H1 (cell line): ENCODE results near the gene ZNF385B. TPM values are rescaled to one million over a fixed set of nuclear protein-coding genes. Genes with fewer than 3 reads are reported as not detected.

Experiments
- CTCF ChIA-PET: fragments of 300-600 bp; sonication (Branson Sonifier 250); formaldehyde crosslinking; loops from one replicate; lab custom pipeline; 2021; ENCODE audit not compliant: partially characterized antibody; lab: Charles Lee
- POLR2A ChIA-PET: fragments of 300-600 bp; sonication (Branson Sonifier 250); formaldehyde crosslinking; loops from one replicate; lab custom pipeline; 2021; ENCODE audit warnings: inconsistent platforms; ENCODE audit not compliant: partially characterized antibody; lab: Charles Lee
- DNase-seq, 2 experiments: peaks; one replicate each; pipeline versions ENCODE4 v3.0.0 to v3.0.0-alpha.2; 2010 to 2022; ENCODE audit warnings: low spot score in 2 of 2, low read depth in 1 of 2, mixed read lengths in 1 of 2
- FAIRE-seq: peaks from 2 replicates; lab custom pipeline; 2011; peaks lifted over from hg19 to GRCh38; lab: Jason Lieb, UNC
- H2AFZ ChIP-seq: 2 replicates; pipeline ENCODE4 v1.8.1; 2012; ENCODE audit warnings: low read length, inconsistent platforms
- H2AK5ac ChIP-seq: 2 replicates; pipeline ENCODE4 v1.6.1; 2013; ENCODE audit warnings: low read depth, low read length
- H2BK120ac ChIP-seq: replicated peaks from 2 replicates; pipeline ENCODE3; 2013; ENCODE audit warnings: low read depth, low read length, inconsistent platforms
- H2BK12ac ChIP-seq: 2 replicates; pipeline ENCODE4 v1.6.1; 2013; ENCODE audit warnings: low read depth, low read length
- H2BK15ac ChIP-seq: 2 replicates; pipeline ENCODE4 v1.6.1; 2013; ENCODE audit warnings: low read length
- H2BK20ac ChIP-seq: 2 replicates; pipeline ENCODE4 v1.6.1; 2013; ENCODE audit warnings: low read length
- H2BK5ac ChIP-seq: 2 replicates; pipeline ENCODE4 v1.6.1; 2013; ENCODE audit warnings: low read depth, low read length
- H3K14ac ChIP-seq: 2 replicates; pipeline ENCODE4 v1.6.1; 2013; ENCODE audit warnings: inconsistent platforms; ENCODE audit not compliant: insufficient read length
- H3K18ac ChIP-seq: 2 replicates; pipeline ENCODE4 v1.6.1; 2013; ENCODE audit warnings: low read length; ENCODE audit errors: extremely low read depth
- H3K23ac ChIP-seq: 2 replicates; pipeline ENCODE4 v1.6.1; 2013; ENCODE audit warnings: inconsistent platforms; ENCODE audit not compliant: insufficient read length
- H3K23me2 ChIP-seq: 2 replicates; pipeline ENCODE4 v1.6.1; 2013; ENCODE audit warnings: low read depth, low read length
- H3K27ac ChIP-seq: 2 replicates; pipeline ENCODE4 v1.6.1; 2011; ENCODE audit warnings: low read depth, low read length, inconsistent platforms
- H3K27me3 ChIP-seq, 4 experiments: replicated peaks in 1 of 4; 1 replicate in 1 of 4; 2 replicates in 3 of 4; pipeline versions ENCODE4 v1.6.1 to v1.8.1; 2011 to 2013; ENCODE audit warnings: low read length in 3 of 4, mild to moderate bottlenecking in 3 of 4, inconsistent platforms in 2 of 4, mixed read lengths in 2 of 4, moderate library complexity in 1 of 4; ENCODE audit not compliant: control insufficient read depth in 3 of 4, insufficient read depth in 3 of 4; ENCODE audit errors: extremely low read depth in 1 of 4
- H3K36me3 ChIP-seq, 4 experiments: 2 replicates each; pipeline versions ENCODE4 v1.6.1 to v1.8.1; 2011 to 2013; ENCODE audit warnings: mild to moderate bottlenecking in 4 of 4, low read length in 3 of 4, moderate library complexity in 2 of 4, control low read depth in 1 of 4, inconsistent platforms in 1 of 4; ENCODE audit not compliant: insufficient read depth in 4 of 4, control insufficient read depth in 2 of 4
- H3K4ac ChIP-seq: replicated peaks from 2 replicates; pipeline ENCODE3; 2013; ENCODE audit warnings: low read length, low read depth, mixed read lengths, inconsistent platforms; ENCODE audit not compliant: insufficient read length
- H3K4me1 ChIP-seq, 4 experiments: replicated peaks in 1 of 4; 1 replicate in 1 of 4; 2 replicates in 3 of 4; pipeline versions ENCODE4 v1.6.1 to v1.8.1; 2011 to 2013; ENCODE audit warnings: low read length in 3 of 4, inconsistent platforms in 2 of 4, mixed read lengths in 1 of 4; ENCODE audit not compliant: insufficient read depth in 4 of 4, control insufficient read depth in 3 of 4
- H3K4me2 ChIP-seq, 2 experiments: 2 replicates each; pipeline versions ENCODE4 v1.6.1 to v1.8.1; 2011 to 2013; ENCODE audit warnings: low read depth in 2 of 2, low read length in 2 of 2, control low read depth in 1 of 2, inconsistent platforms in 1 of 2, mild to moderate bottlenecking in 1 of 2; ENCODE audit not compliant: insufficient read depth in 1 of 2
- H3K4me3 ChIP-seq, 4 experiments: fragments of 200-600, 300-600 bp in 1 of 4; sonication (generic), shearing (Covaris generic), sonication (Bioruptor Twin) in 1 of 4; 2 replicates each; pipeline versions ENCODE4 v1.5.1 to v1.8.1; 2011 to 2016; ENCODE audit warnings: low read length in 4 of 4, low read depth in 3 of 4, control low read depth in 2 of 4, inconsistent platforms in 2 of 4, mild to moderate bottlenecking in 2 of 4, mixed read lengths in 1 of 4, moderate library complexity in 1 of 4; ENCODE audit not compliant: insufficient read depth in 2 of 4; ENCODE audit errors: extremely low read depth in 1 of 4
- H3K56ac ChIP-seq: replicated peaks from 2 replicates; pipeline ENCODE3; 2013; ENCODE audit warnings: low read depth, mild to moderate bottlenecking, mixed read lengths, low read length, inconsistent platforms; ENCODE audit not compliant: insufficient read length
- H3K79me1 ChIP-seq: 2 replicates; pipeline ENCODE4 v1.6.1; 2013; ENCODE audit warnings: low read depth, low read length, control low read depth
- H3K79me2 ChIP-seq, 2 experiments: 2 replicates each; pipeline versions ENCODE4 v1.6.1 to v1.8.1; 2012 to 2013; ENCODE audit warnings: low read length in 2 of 2, mild to moderate bottlenecking in 2 of 2, inconsistent platforms in 1 of 2; ENCODE audit not compliant: insufficient read depth in 2 of 2, control insufficient read depth in 1 of 2
- H3K9ac ChIP-seq, 4 experiments: replicated peaks in 1 of 4; 1 replicate in 1 of 4; 2 replicates in 3 of 4; pipeline versions ENCODE4 v1.6.1 to v1.8.1; 2011 to 2013; ENCODE audit warnings: low read depth in 3 of 4, low read length in 3 of 4, control low read depth in 2 of 4, mild to moderate bottlenecking in 2 of 4, moderate library complexity in 2 of 4, inconsistent platforms in 1 of 4; ENCODE audit errors: extremely low read depth in 1 of 4
- H3K9me3 ChIP-seq, 2 experiments: 2 replicates each; pipeline versions ENCODE4 v1.6.1 to v1.8.1; 2012 to 2013; ENCODE audit warnings: mild to moderate bottlenecking in 2 of 2, moderate library complexity in 2 of 2, control low read depth in 1 of 2, inconsistent platforms in 1 of 2, low read depth in 1 of 2, low read length in 1 of 2, mixed read lengths in 1 of 2; ENCODE audit not compliant: insufficient read depth in 2 of 2
- H4K20me1 ChIP-seq, 2 experiments: replicated peaks in 1 of 2; 2 replicates each; pipeline versions ENCODE3 to v1.8.1; 2011 to 2013; ENCODE audit warnings: inconsistent platforms in 2 of 2, low read length in 2 of 2, mild to moderate bottlenecking in 1 of 2; ENCODE audit not compliant: insufficient read depth in 2 of 2, control insufficient read depth in 1 of 2
- H4K5ac ChIP-seq: 2 replicates; pipeline ENCODE4 v1.6.1; 2013; ENCODE audit warnings: low read length, low read depth, mixed read lengths, inconsistent platforms; ENCODE audit not compliant: insufficient read length
- H4K8ac ChIP-seq: 2 replicates; pipeline ENCODE4 v1.8.0; 2013; ENCODE audit warnings: mild to moderate bottlenecking, moderate library complexity, low read length, inconsistent platforms; ENCODE audit not compliant: insufficient read depth; ENCODE audit errors: extremely low read depth
- H4K91ac ChIP-seq: replicated peaks from 2 replicates; pipeline ENCODE3; 2013; ENCODE audit warnings: low read length, mixed read lengths, inconsistent platforms; ENCODE audit not compliant: insufficient read length
- ATF2 ChIP-seq: IDR thresholded peaks from 2 replicates; pipeline ENCODE4 v1.6.1; 2012; ENCODE audit warnings: low read length, inconsistent platforms
- BRCA1 ChIP-seq: IDR thresholded peaks from 2 replicates; pipeline ENCODE4 v1.6.1; 2012; ENCODE audit warnings: low read depth, low read length, improper control_type of control experiment
- EGR1 ChIP-seq: IDR thresholded peaks from 2 replicates; pipeline ENCODE4 v1.6.1; 2011; ENCODE audit warnings: low read depth, low read length, borderline replicate concordance
- EP300 ChIP-seq, 2 experiments: IDR thresholded peaks; 1 replicate in 1 of 2; 2 replicates in 1 of 2; pipeline ENCODE4 v1.6.1; 2011 to 2012; ENCODE audit warnings: low read depth in 2 of 2, low read length in 2 of 2, mild to moderate bottlenecking in 2 of 2, borderline replicate concordance in 1 of 2, inconsistent platforms in 1 of 2, moderate library complexity in 1 of 2
- EZH2 ChIP-seq: fragments of 200-600 bp; sonication (generic); IDR thresholded peaks from 2 replicates; pipeline ENCODE4 v1.7.1; 2012; ENCODE audit warnings: low read depth, mild to moderate bottlenecking, moderate library complexity, low read length, inconsistent platforms; ENCODE audit not compliant: severe bottlenecking
- HDAC2 ChIP-seq, 2 experiments: fragments of 300-600 bp in 1 of 2; sonication (generic) in 1 of 2; IDR thresholded peaks; 2 replicates each; pipeline ENCODE4 v1.6.1; 2011 to 2012; ENCODE audit warnings: low read depth in 2 of 2, low read length in 2 of 2, mild to moderate bottlenecking in 2 of 2, moderate library complexity in 2 of 2, borderline replicate concordance in 1 of 2, inconsistent platforms in 1 of 2
- KDM4A ChIP-seq: IDR thresholded peaks from one replicate; pipeline ENCODE4 v1.7.1; 2012; ENCODE audit warnings: low read depth, mild to moderate bottlenecking, moderate library complexity, low read length, inconsistent platforms; ENCODE audit not compliant: severe bottlenecking
- SP1 ChIP-seq: IDR thresholded peaks from 2 replicates; pipeline ENCODE4 v1.6.1; 2011; ENCODE audit warnings: low read depth, low read length
- TBP ChIP-seq: IDR thresholded peaks from 2 replicates; pipeline ENCODE4 v1.6.1; 2011; ENCODE audit warnings: low read depth, low read length, improper control_type of control experiment
- USF2 ChIP-seq: IDR thresholded peaks from 2 replicates; pipeline ENCODE4 v1.6.1; 2011; ENCODE audit warnings: low read length, improper control_type of control experiment
- WGBS, 2 experiments: shearing (Covaris generic) in 1 of 2; methylation state at CpG; one replicate each; pipeline versions ENCODE4 v1.1.6 to v1.1.7; 2013 to 2015; ENCODE audit warnings: low lambda C conversion rate in 2 of 2, mixed read lengths in 2 of 2, inconsistent platforms in 1 of 2, low coverage in 1 of 2, missing lambda C conversion rate in 1 of 2; ENCODE audit not compliant: insufficient replicate concordance in 2 of 2, insufficient coverage in 1 of 2, insufficient read length in 1 of 2; ENCODE audit errors: extremely low coverage in 1 of 2, missing lambda C conversion rate in 1 of 2; 5-methylcytosine and 5-hydroxymethylcytosine counted together
- polyA plus RNA-seq, 7 experiments: library from polyadenylated mRNA; depleted of rRNA in 3 of 7; stranded (reverse) in 5 of 7; unstranded in 2 of 7; fragments of >200 nt in 5 of 7; fragments of 200-250 nt in 2 of 7; gene quantifications; 1 replicate in 5 of 7; 2 replicates in 1 of 7; 4 replicates in 1 of 7; pipeline versions ENCODE4 v1.2.1 to v1.2.3, GENCODE V29; 2011 to 2013; ENCODE audit warnings: missing spikeins in 2 of 7, mixed read lengths in 2 of 7
- total RNA-seq: library from RNA; stranded (reverse); fragmentation: NEBNext Ultra II Directional; extraction: Animal tissue kit (Norgen Biotek cat#: 25700); gene quantifications from 2 replicates; pipeline ENCODE4 v1.2.1, GENCODE V29; 2021

ZNF385B gene
- total and polyA plus RNA-seq, 2 of the 8 experiments (the other 6 are each of a cell fraction or from before 2014, with no cell fraction given): 1.1 to 3.7 TPM

GRCh38 chr2:179605341-179605740, 256.1 kb downstream of the ZNF385B start:
- Histone ChIP-seq H2BK12ac (no peak overlapping the region), H3K79me1 (no peaks in the 10 kb centered on the region), H3K14ac (no peak overlapping the region), H4K8ac (no peak overlapping the region), H3K4me3 (no peak overlapping the region), H3K27ac (no peak overlapping the region), H3K56ac (no peak overlapping the region), H3K36me3 (no peaks in the 10 kb centered on the region), H3K4me1 (peaks cover 2 to 4% (median 3%) of the 10 kb centered on the region in 4 experiments; a peak in 4 of 7 replicates), H3K27me3 (no peaks in the 10 kb centered on the region), H3K9me3 (no peaks in the 10 kb centered on the region), H2BK5ac (no peak overlapping the region), H3K23ac (no peak overlapping the region), H2AFZ (no peak overlapping the region), H4K20me1 (no peaks in the 10 kb centered on the region), H4K91ac (no peak overlapping the region), H2AK5ac (no peak overlapping the region), H3K18ac (no peak overlapping the region), H3K23me2 (no peaks in the 10 kb centered on the region; the same call in 1 of the 2 replicates), H2BK120ac (no peak overlapping the region), H2BK15ac (no peak overlapping the region), H4K5ac (no peak overlapping the region), H3K79me2 (no peaks in the 10 kb centered on the region), H3K4me2 (no peak overlapping the region), H2BK20ac (no peak overlapping the region), H3K9ac (no peak overlapping the region), H3K4ac (no peak overlapping the region)
- FAIRE-seq (no peak), DNase-seq (no peak)
- ChIA-PET CTCF (interaction anchor here (0.6 kb wide), 1 partner anchor 1749 kb away, joined by 3 read pairs; no protein-coding TSS in a partner anchor), POLR2A (no interaction called here)
- 91% methylated on average over 2 of the region's 2 CpGs; no CpG with 5 or more reads in 1 of the 2 experiments for WGBS, 2 experiments
- no peak for TF ChIP-seq EGR1
- TF ChIP-seq EP300 (IDR thresholded peaks at IDR 0.05; ENCODE audit: borderline replicate concordance in 1 of 2, low read depth in 2 of 2, low read length in 2 of 2): no peak
- no peak for TF ChIP-seq EZH2
- TF ChIP-seq TBP: no peak
- TF ChIP-seq BRCA1: no peak
- TF ChIP-seq SP1: no peak
- no peak for TF ChIP-seq USF2
- TF ChIP-seq ATF2: no peak
- no peak for TF ChIP-seq HDAC2 (IDR thresholded peaks at IDR 0.05; ENCODE audit: borderline replicate concordance in 1 of 2, low read depth in 2 of 2, low read length in 2 of 2)
- no peak for TF ChIP-seq KDM4A
